ENCODE measurements around the gene ELF1. TPM values are rescaled to one million over a fixed set of nuclear protein-coding genes. Genes with fewer than 3 reads are reported as not detected.

Gene ELF1
- total and polyA plus RNA-seq, 2 donors (not counting 3 experiments of a cell fraction or from before 2014, with no cell fraction given) = 31.8 to 61.2 TPM

DNA sequence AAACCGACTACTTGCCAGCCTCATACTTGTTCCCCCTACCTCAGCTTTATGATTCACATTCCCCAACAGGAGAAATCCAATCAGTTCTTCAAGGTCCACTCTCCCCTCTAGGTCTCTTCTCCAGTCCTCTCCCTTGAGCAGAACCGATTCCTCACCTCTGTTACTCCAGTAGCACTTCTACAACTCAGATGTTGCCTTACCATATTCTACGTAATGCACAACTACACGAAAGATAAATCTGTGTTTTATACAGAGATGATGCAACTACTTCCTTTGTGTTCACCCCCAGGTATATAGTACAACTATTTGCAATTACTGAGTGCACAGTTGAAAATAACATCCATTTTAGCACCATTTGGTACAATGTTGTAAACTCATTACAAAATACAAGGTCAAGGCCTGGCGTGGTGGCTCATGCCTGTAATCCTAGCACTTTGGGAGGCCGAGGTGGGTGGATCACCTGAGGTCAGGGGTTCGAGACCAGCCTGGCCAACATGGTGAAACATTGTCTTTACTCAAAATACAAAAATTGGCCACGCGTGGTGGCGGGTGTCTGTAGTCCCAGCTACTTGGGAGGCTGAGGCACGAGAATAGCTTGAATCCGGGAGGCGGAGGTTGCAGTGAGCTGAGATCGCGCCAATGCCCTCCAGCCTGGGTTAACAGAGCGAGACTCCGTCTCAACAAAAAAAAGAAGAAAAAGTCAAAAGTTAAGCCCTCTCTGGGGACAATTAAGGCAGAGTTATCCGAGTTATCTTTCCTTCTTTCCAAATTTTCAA lies 39.4 kb upstream of the ELF1 start:
- no peak overlapping the region for H2AFZ ChIP-seq (ENCODE audit: low read depth, low read length)
- peak overlapping the region; percentile 93 for H3K9ac ChIP-seq (replicated peaks; ENCODE audit: extremely low read depth, insufficient read depth, low read length)
- intact Hi-C loops (cut with micrococcal nuclease) = no loop called here
- no TSS peak for BruUV-seq (replicated peaks)
- peaks cover 67% of the 10 kb centered on the region for H3K79me2 ChIP-seq (ENCODE audit: control insufficient read depth, insufficient read depth, low read length)
- peak overlapping the region in 2 of 3 experiments; percentile 56 to 96 for H3K4me3 ChIP-seq (replicated peaks in 1 of 3; ENCODE audit: insufficient read depth in 1 of 3, low read depth in 1 of 3, low read length in 3 of 3)
- DNase-seq (ENCODE audit: low read depth, low spot score) = no peak
- POLR2A ChIA-PET = no interaction called here
- dilution Hi-C loops (cut with MboI; ENCODE audit: extremely low pct_ligation_motif_present, low sequenced_read_pairs) = no loop called here
- H3K27me3 ChIP-seq (ENCODE audit: control insufficient read depth in 2 of 2, insufficient read depth in 2 of 2, low read length in 2 of 2) = no peaks in the 10 kb centered on the region
- H3K4me2 ChIP-seq (ENCODE audit: insufficient read depth, low read length) = peak overlapping the region; percentile 94
- no peaks in the 10 kb centered on the region for H4K20me1 ChIP-seq (replicated peaks; ENCODE audit: control insufficient read depth, extremely low read depth, insufficient read depth, low read length)
- TF ChIP-seq MYC (IDR thresholded peaks at IDR 0.05; ENCODE audit: low read depth, low read length) = no peak
- no peak for TF ChIP-seq EZH2 (IDR thresholded peaks at IDR 0.05; ENCODE audit: borderline replicate concordance, low read depth, low read length, severe bottlenecking)
- TF ChIP-seq MAX (IDR thresholded peaks at IDR 0.05; ENCODE audit: insufficient read depth, insufficient read length) = no peak
- TF ChIP-seq FOS (IDR thresholded peaks at IDR 0.05; ENCODE audit: borderline replicate concordance, insufficient read depth, low read length) = no peak
- TF ChIP-seq GATA2 (IDR thresholded peaks at IDR 0.05; ENCODE audit: insufficient read depth, insufficient read length, low read depth, low read length) = no peak
- no peak for TF ChIP-seq POLR2AphosphoS5 (IDR thresholded peaks at IDR 0.05; ENCODE audit: insufficient read depth, low read depth, low read length)
- TF ChIP-seq, protein P1, sequence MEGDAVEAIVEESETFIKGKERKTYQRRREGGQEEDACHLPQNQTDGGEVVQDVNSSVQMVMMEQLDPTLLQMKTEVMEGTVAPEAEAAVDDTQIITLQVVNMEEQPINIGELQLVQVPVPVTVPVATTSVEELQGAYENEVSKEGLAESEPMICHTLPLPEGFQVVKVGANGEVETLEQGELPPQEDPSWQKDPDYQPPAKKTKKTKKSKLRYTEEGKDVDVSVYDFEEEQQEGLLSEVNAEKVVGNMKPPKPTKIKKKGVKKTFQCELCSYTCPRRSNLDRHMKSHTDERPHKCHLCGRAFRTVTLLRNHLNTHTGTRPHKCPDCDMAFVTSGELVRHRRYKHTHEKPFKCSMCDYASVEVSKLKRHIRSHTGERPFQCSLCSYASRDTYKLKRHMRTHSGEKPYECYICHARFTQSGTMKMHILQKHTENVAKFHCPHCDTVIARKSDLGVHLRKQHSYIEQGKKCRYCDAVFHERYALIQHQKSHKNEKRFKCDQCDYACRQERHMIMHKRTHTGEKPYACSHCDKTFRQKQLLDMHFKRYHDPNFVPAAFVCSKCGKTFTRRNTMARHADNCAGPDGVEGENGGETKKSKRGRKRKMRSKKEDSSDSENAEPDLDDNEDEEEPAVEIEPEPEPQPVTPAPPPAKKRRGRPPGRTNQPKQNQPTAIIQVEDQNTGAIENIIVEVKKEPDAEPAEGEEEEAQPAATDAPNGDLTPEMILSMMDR (IDR thresholded peaks at IDR 0.05; ENCODE audit: extremely low read depth in 1 of 2, insufficient read depth in 1 of 2, low read depth in 1 of 2, low read length in 2 of 2) = no peak
- no peak for TF ChIP-seq POLR2A (IDR thresholded peaks at IDR 0.05; ENCODE audit: low read depth, low read length)
- TF ChIP-seq JUN (IDR thresholded peaks at IDR 0.05; ENCODE audit: borderline replicate concordance, insufficient read depth, insufficient read length, low read depth) = no peak
- FAIRE-seq = no peak
- H3K9me3 ChIP-seq (replicated peaks; ENCODE audit: control insufficient read depth, insufficient read depth, low read length) = no peaks in the 10 kb centered on the region
- no peaks in the 10 kb centered on the region for H3K36me3 ChIP-seq (ENCODE audit: control insufficient read depth in 2 of 2, extremely low read depth in 1 of 2, insufficient read depth in 2 of 2, low read length in 2 of 2)
- peaks cover 27% of the 10 kb centered on the region for H3K4me1 ChIP-seq (ENCODE audit: control insufficient read depth, extremely low read depth, insufficient read depth, low read length)
- no peak overlapping the region for H3K27ac ChIP-seq (ENCODE audit: insufficient read depth, low read depth, low read length)
- H3K9me1 ChIP-seq (replicated peaks; ENCODE audit: control insufficient read depth, extremely low read depth, insufficient read depth, low read length) = no peaks in the 10 kb centered on the region
- CTCF ChIA-PET = interaction anchor here (1.4 to 1.9 kb wide), 2 partner anchors 17 to 84 kb away, joined by 4 to 8 read pairs; no protein-coding TSS in a partner anchor
